IMR-90 (cell line): ENCODE data around the gene VMAC. TPM values are rescaled to one million over a fixed set of nuclear protein-coding genes. Genes with fewer than 3 reads are reported as not detected.
A peak's percentile ranks its signal among the peaks of the same experiment; 100 is the strongest.

Source experiments
- ATAC-seq: fragments of 200-7000 bp; cut with Tn5 transposase; 2 replicates; pipeline ENCODE4 v1.9.1; 2020; ENCODE audit warnings: low read depth, mild to moderate bottlenecking, moderate library complexity
- BruUV-seq: library from RNA; stranded (reverse); fragments of 400-500 nt; replicated peaks from 2 replicates; lab custom pipeline; 2021; lab: Mats Ljungman, UMichigan
- CTCF ChIA-PET: fragments of 300-600 bp; formaldehyde crosslinking; extraction: SDS; loops from one replicate; lab custom pipeline; 2021; ENCODE audit warnings: antibody characterized with exemption; lab: Yijun Ruan, JAX
- POLR2A ChIA-PET: fragments of 300-600 bp; sonication (Branson Sonifier 250); formaldehyde crosslinking; loops from one replicate; lab custom pipeline; 2022; ENCODE audit warnings: antibody characterized with exemption; ENCODE audit not compliant: unreplicated experiment; lab: Charles Lee
- DNase-seq: peaks from one replicate; pipeline ENCODE4 v3.0.0; 2013
- H2AFZ ChIP-seq: replicated peaks from 2 replicates; pipeline ENCODE3; 2013; ENCODE audit warnings: low read length, mild to moderate bottlenecking; ENCODE audit not compliant: poor library complexity
- H2AK5ac ChIP-seq: 2 replicates; pipeline ENCODE4 v1.6.1; 2013; ENCODE audit warnings: low read depth, low read length, inconsistent platforms
- H2AK9ac ChIP-seq: replicated peaks from 2 replicates; pipeline ENCODE3; 2013; ENCODE audit warnings: mild to moderate bottlenecking, low read depth, low read length, moderate library complexity; ENCODE audit not compliant: poor library complexity
- H2BK120ac ChIP-seq: 2 replicates; pipeline ENCODE4 v1.6.1; 2013; ENCODE audit warnings: low read depth, low read length, inconsistent platforms
- H2BK15ac ChIP-seq: 3 replicates; pipeline ENCODE4 v1.6.1; 2013; ENCODE audit warnings: low read depth, low read length, inconsistent platforms
- H2BK20ac ChIP-seq: 2 replicates; pipeline ENCODE4 v1.6.1; 2013; ENCODE audit warnings: low read depth, mild to moderate bottlenecking, inconsistent platforms, low read length, moderate library complexity
- H2BK5ac ChIP-seq: 2 replicates; pipeline ENCODE4 v1.6.1; 2013; ENCODE audit warnings: mild to moderate bottlenecking, low read depth, low read length, inconsistent platforms; ENCODE audit not compliant: poor library complexity, severe bottlenecking
- H3K14ac ChIP-seq: replicated peaks from 2 replicates; pipeline ENCODE4 v1.6.1; 2013; ENCODE audit warnings: low read depth, low read length, inconsistent platforms
- H3K18ac ChIP-seq: 2 replicates; pipeline ENCODE4 v1.6.1; 2013; ENCODE audit warnings: low read depth, low read length, control low read depth
- H3K23ac ChIP-seq: 2 replicates; pipeline ENCODE4 v1.6.1; 2013; ENCODE audit warnings: low read depth, low read length, inconsistent platforms
- H3K27ac ChIP-seq: 2 replicates; pipeline ENCODE4 v1.5.1; 2013; ENCODE audit warnings: mild to moderate bottlenecking, control low read depth, low read length; ENCODE audit not compliant: insufficient read depth
- H3K27me3 ChIP-seq: 2 replicates; pipeline ENCODE4 v1.6.1; 2013; ENCODE audit warnings: low read length; ENCODE audit not compliant: control insufficient read depth, insufficient read depth
- H3K36me3 ChIP-seq: 2 replicates; pipeline ENCODE4 v1.6.1; 2013; ENCODE audit warnings: low read length, mixed read lengths; ENCODE audit not compliant: control insufficient read depth, insufficient read depth
- H3K4ac ChIP-seq: 2 replicates; pipeline ENCODE4 v1.6.1; 2013; ENCODE audit warnings: low read depth, low read length, inconsistent platforms
- H3K4me1 ChIP-seq: 2 replicates; pipeline ENCODE4 v1.6.1; 2013; ENCODE audit warnings: low read length, mixed read lengths; ENCODE audit not compliant: control insufficient read depth, insufficient read depth
- H3K4me2 ChIP-seq: 2 replicates; pipeline ENCODE4 v1.6.1; 2013; ENCODE audit warnings: low read depth, mild to moderate bottlenecking, control low read depth, low read length, moderate library complexity
- H3K4me3 ChIP-seq: 2 replicates; pipeline ENCODE4 v1.5.1; 2013; ENCODE audit warnings: low read depth, mild to moderate bottlenecking, control low read depth, low read length, moderate library complexity; ENCODE audit not compliant: insufficient read depth
- H3K56ac ChIP-seq: 2 replicates; pipeline ENCODE4 v1.6.1; 2013; ENCODE audit warnings: low read length, inconsistent platforms; ENCODE audit not compliant: insufficient read depth; ENCODE audit errors: extremely low read depth
- H3K79me1 ChIP-seq, 2 experiments: 2 replicates each; pipeline ENCODE4 v1.6.1; 2013; ENCODE audit warnings: low read length in 2 of 2, inconsistent platforms in 1 of 2, low read depth in 1 of 2
- H3K9ac ChIP-seq: 2 replicates; pipeline ENCODE4 v1.6.1; 2013; ENCODE audit warnings: low read depth, low read length, control low read depth
- H3K9me1 ChIP-seq: 2 replicates; pipeline ENCODE4 v1.6.1; 2013; ENCODE audit warnings: low read length, inconsistent platforms; ENCODE audit not compliant: insufficient read depth
- H3K9me3 ChIP-seq: 2 replicates; pipeline ENCODE4 v1.6.1; 2013; ENCODE audit warnings: low read length; ENCODE audit not compliant: control insufficient read depth, insufficient read depth
- H4K20me1 ChIP-seq: 2 replicates; pipeline ENCODE4 v1.6.1; 2013; ENCODE audit warnings: low read length, inconsistent platforms; ENCODE audit not compliant: insufficient read depth
- H4K5ac ChIP-seq: 2 replicates; pipeline ENCODE4 v1.6.1; 2013; ENCODE audit warnings: mild to moderate bottlenecking, low read depth, low read length, control low read depth
- H4K8ac ChIP-seq, 2 experiments: 2 replicates each; pipeline ENCODE4 v1.6.1; 2013; ENCODE audit warnings: low read depth in 2 of 2, low read length in 2 of 2, control low read depth in 1 of 2, inconsistent platforms in 1 of 2
- H4K91ac ChIP-seq: 2 replicates; pipeline ENCODE4 v1.6.1; 2013; ENCODE audit warnings: low read depth, low read length, inconsistent platforms; ENCODE audit not compliant: insufficient read depth
- CTCF ChIP-seq: conservative IDR thresholded peaks from 2 replicates; pipeline ENCODE4 v1.5.1; 2012; ENCODE audit warnings: mild to moderate bottlenecking, low read depth, low read length, improper control_type of control experiment
- MXI1 ChIP-seq: IDR thresholded peaks from 2 replicates; pipeline ENCODE4 v1.6.1; 2012; ENCODE audit warnings: low read depth, mild to moderate bottlenecking, low read length, moderate library complexity, borderline replicate concordance
- NFE2L2 ChIP-seq: fragments of 150-350 bp; IDR thresholded peaks from 2 replicates; pipeline ENCODE4 v1.6.1; 2016; ENCODE audit warnings: low read depth, mild to moderate bottlenecking, low read length
- POLR2A ChIP-seq: IDR thresholded peaks from 2 replicates; pipeline ENCODE4 v1.6.1; 2012; ENCODE audit warnings: mild to moderate bottlenecking, low read depth, low read length
- RAD21 ChIP-seq: IDR thresholded peaks from 2 replicates; pipeline ENCODE4 v1.6.1; 2012; ENCODE audit warnings: low read length, improper control_type of control experiment
- RCOR1 ChIP-seq: IDR thresholded peaks from 2 replicates; pipeline ENCODE4 v1.6.1; 2012; ENCODE audit warnings: mild to moderate bottlenecking, low read length, improper control_type of control experiment; ENCODE audit not compliant: insufficient replicate concordance
- SMC3 ChIP-seq: fragments of 150-350 bp; IDR thresholded peaks from 2 replicates; pipeline ENCODE4 v1.6.1; 2016; ENCODE audit warnings: low read depth, mild to moderate bottlenecking, antibody characterized with exemption, low read length, moderate library complexity
- WGBS, 2 experiments: methylation state at CpG; one replicate each; pipeline versions ENCODE4 v1.1.5 to v1.1.7; 2013; ENCODE audit warnings: missing lambda C conversion rate in 2 of 2; ENCODE audit not compliant: insufficient read length in 1 of 2; ENCODE audit errors: extremely low coverage in 2 of 2; 5-methylcytosine and 5-hydroxymethylcytosine counted together
- dilution Hi-C: fragments of 300-500 bp; cut with HindIII; formaldehyde crosslinking; loops from one replicate; pipeline ENCODE4 v1.14.3; 2018; ENCODE audit warnings: low sequenced_read_pairs; ENCODE audit not compliant: unreplicated experiment
- in situ Hi-C: fragments of 300-500 bp; cut with MboI; formaldehyde crosslinking; loops from 3 replicates; pipeline ENCODE4 v1.14.3; 2019; ENCODE audit warnings: low sequenced_read_pairs, inconsistent platforms, mixed read lengths
- intact Hi-C: fragments of 100-400 bp; cut with micrococcal nuclease; formaldehyde crosslinking; loops from 2 replicates; pipeline ENCODE4 v1.10.0; 2022
- polyA plus RNA-seq, 3 experiments: library from polyadenylated mRNA; depleted of rRNA; stranded (reverse); fragments of >200 nt; gene quantifications; 2 replicates each; pipeline ENCODE4 v1.2.3, GENCODE V29; 2012; ENCODE audit warnings: low replicate concordance in 1 of 3
- total RNA-seq: library from RNA; depleted of rRNA; stranded (reverse); fragments of >200 nt; gene quantifications from 2 replicates; pipeline ENCODE4 v1.2.3, GENCODE V29; 2012

The VMAC gene
- total and polyA plus RNA-seq, 2 of the 4 experiments (the other 2 are of a cell fraction), result 1.4 to 3.1 TPM

GRCh38 chr19:5918463-5919079 is 13.9 kb downstream of the VMAC start:
- H2BK120ac ChIP-seq, result no peak overlapping the region
- H3K4me1 ChIP-seq, result peaks cover 11% of the 10 kb centered on the region
- H3K14ac ChIP-seq, result no peak overlapping the region
- no TSS peak for BruUV-seq
- dilution Hi-C loops, result no loop called here
- no peak for DNase-seq
- TF ChIP-seq RAD21 (no peak), RCOR1 (no peak), CTCF (no peak), SMC3 (no peak), MXI1 (no peak), POLR2A (no peak), NFE2L2 (no peak)
- H4K8ac ChIP-seq, result no peak overlapping the region
- H2AFZ ChIP-seq, result no peak overlapping the region
- no peak overlapping the region for H2BK15ac ChIP-seq
- 94% methylated on average over 7 of the region's 20 CpGs; no CpG with 5 or more reads in 1 of the 2 experiments for WGBS, 2 experiments
- no peak overlapping the region for H3K4me2 ChIP-seq
- no peak overlapping the region for H2AK5ac ChIP-seq
- ChIA-PET POLR2A (no interaction called here), CTCF (interaction anchor here (0.6 kb wide), 1 partner anchor 9 kb away, joined by 4 read pairs; no protein-coding TSS in a partner anchor)
- H2AK9ac ChIP-seq, result peak overlapping the region; percentile 28
- H3K79me1 ChIP-seq, result peaks cover 0 to 8% of the 10 kb centered on the region in 2 experiments; a peak in 1 of 4 replicates
- H3K56ac ChIP-seq, result no peak overlapping the region
- H3K9me1 ChIP-seq, result no peaks in the 10 kb centered on the region
- no peak overlapping the region for H4K91ac ChIP-seq
- no peaks in the 10 kb centered on the region for H3K27me3 ChIP-seq
- H3K23ac ChIP-seq, result no peak overlapping the region
- in situ Hi-C loops, result no loop called here
- H3K9me3 ChIP-seq, result no peaks in the 10 kb centered on the region
- intact Hi-C loops, result no loop called here
- H2BK20ac ChIP-seq, result no peak overlapping the region
- no peak overlapping the region for H3K4me3 ChIP-seq
- ATAC-seq, result no peak
- H3K27ac ChIP-seq, result no peak overlapping the region
- no peak overlapping the region for H3K18ac ChIP-seq
- H4K20me1 ChIP-seq, result peaks cover 4% of the 10 kb centered on the region; the same call in 1 of the 2 replicates
- H2BK5ac ChIP-seq, result no peak overlapping the region
- H3K4ac ChIP-seq, result no peak overlapping the region
- H4K5ac ChIP-seq, result no peak overlapping the region
- peaks cover 79% of the 10 kb centered on the region for H3K36me3 ChIP-seq
- no peak overlapping the region for H3K9ac ChIP-seq
